Naive B cell (primary cell): Measurements from ENCODE around the gene IRF3. TPM values are rescaled to one million over a fixed set of nuclear protein-coding genes. Genes with fewer than 3 reads are reported as not detected.

ENCODE experiments used
- ATAC-seq, 2 donors: fragments of 150-1000 bp; cut with Tn5 transposase; 2 replicates each; pipeline ENCODE4 v1.10.0; 2021; ENCODE audit warnings: low read depth in 2 of 2, mild to moderate bottlenecking in 2 of 2, moderate library complexity in 2 of 2
- DNase-seq: peaks from one replicate; pipeline ENCODE4 v3.0.0; 2022
- H3K27ac Mint-ChIP-seq, 6 donors: one replicate each; pipeline ENCODE4 v1.8.0; 2020 to 2022; ENCODE audit warnings: mild to moderate bottlenecking in 6 of 6, mixed read lengths in 6 of 6, moderate library complexity in 5 of 6, inconsistent platforms in 2 of 6
- H3K27me3 Mint-ChIP-seq, 3 donors: one replicate each; pipeline ENCODE4 v1.8.0; 2021 to 2022; ENCODE audit warnings: mixed read lengths in 3 of 3, mild to moderate bottlenecking in 1 of 3
- H3K36me3 Mint-ChIP-seq, 2 donors: one replicate each; pipeline ENCODE4 v1.8.0; 2020 to 2022; ENCODE audit warnings: mixed read lengths in 2 of 2, inconsistent platforms in 1 of 2, mild to moderate bottlenecking in 1 of 2
- H3K4me1 Mint-ChIP-seq, 3 donors: one replicate each; pipeline ENCODE4 v1.8.0; 2020 to 2022; ENCODE audit warnings: mixed read lengths in 3 of 3, inconsistent platforms in 1 of 3, mild to moderate bottlenecking in 1 of 3, moderate library complexity in 1 of 3
- H3K4me3 Mint-ChIP-seq, 8 donors: one replicate each; pipeline ENCODE4 v1.8.0; 2020 to 2022; ENCODE audit warnings: mild to moderate bottlenecking in 8 of 8, mixed read lengths in 8 of 8, moderate library complexity in 8 of 8, inconsistent platforms in 2 of 8
- H3K9me3 Mint-ChIP-seq, 7 donors: one replicate each; pipeline ENCODE4 v1.8.0; 2020 to 2022; ENCODE audit warnings: mixed read lengths in 7 of 7, mild to moderate bottlenecking in 5 of 7, inconsistent platforms in 2 of 7, moderate library complexity in 1 of 7
- polyA plus RNA-seq, 6 donors: library from polyadenylated mRNA; unstranded; fragments of 300-500 nt; fragmentation: Illumina TruSeq; gene quantifications; one replicate each; pipeline ENCODE4 v1.2.3, GENCODE V29; 2021; ENCODE audit warnings: low read depth in 6 of 6

IRF3 gene, protein sequence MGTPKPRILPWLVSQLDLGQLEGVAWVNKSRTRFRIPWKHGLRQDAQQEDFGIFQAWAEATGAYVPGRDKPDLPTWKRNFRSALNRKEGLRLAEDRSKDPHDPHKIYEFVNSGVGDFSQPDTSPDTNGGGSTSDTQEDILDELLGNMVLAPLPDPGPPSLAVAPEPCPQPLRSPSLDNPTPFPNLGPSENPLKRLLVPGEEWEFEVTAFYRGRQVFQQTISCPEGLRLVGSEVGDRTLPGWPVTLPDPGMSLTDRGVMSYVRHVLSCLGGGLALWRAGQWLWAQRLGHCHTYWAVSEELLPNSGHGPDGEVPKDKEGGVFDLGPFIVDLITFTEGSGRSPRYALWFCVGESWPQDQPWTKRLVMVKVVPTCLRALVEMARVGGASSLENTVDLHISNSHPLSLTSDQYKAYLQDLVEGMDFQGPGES
- polyA plus RNA-seq, result 10 to 100 TPM; 39.3 to 60.5 (median 52.4) TPM

DNA sequence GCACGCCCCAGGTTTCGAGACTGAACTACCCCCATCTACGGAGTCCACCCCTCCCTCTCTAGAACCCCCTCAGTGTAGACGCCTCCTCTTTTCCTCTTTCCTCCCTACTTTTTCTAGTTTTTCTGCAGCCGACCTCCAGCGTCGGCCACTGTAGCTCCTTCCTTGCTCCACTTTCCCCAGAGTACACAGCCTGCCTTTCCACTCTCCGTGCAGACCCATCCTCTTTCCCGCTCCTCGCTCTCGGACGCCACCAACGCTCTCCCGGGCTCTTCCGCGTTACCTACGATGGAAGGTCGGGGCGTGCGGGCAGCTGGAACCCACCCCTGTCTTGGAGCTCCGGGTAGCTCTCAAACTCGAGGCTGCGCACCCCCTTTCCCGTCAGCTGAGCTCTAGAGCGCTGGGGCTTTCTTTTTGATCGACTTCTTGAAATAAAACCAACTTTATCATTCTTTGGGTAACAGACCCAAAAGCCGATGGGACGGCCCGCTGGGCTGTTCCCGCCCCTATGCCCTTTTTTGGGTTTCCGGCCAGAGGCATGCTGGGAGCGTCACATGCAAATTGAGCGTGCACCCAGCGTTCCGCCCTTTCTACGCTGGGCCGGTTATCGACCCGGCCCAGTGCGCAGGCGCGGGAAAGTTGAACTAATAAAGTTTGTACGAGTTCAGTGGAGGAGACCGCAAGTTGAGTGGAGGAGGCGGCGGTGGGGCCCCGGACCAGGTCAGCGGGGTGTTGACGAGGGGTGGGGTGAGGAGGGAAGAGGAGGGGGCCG, at the start of gene IRF3, which contains the start of gene BCL2L12:
Gene IRF3, minus strand, starts transcription at position 507 of the 769 bp plus-strand sequence. CDS start 1,019 bp downstream, outside the sequence.
Gene BCL2L12, plus strand, starts transcription at position 583 of the 769 bp plus-strand sequence. CDS start 760 bp downstream, outside the sequence.
- no peaks in the 10 kb centered on the region for H3K9me3 Mint-ChIP-seq
- peak; percentile 98 for DNase-seq
- no peaks in the 10 kb centered on the region for H3K27me3 Mint-ChIP-seq
- peaks cover 0 to 8% of the 10 kb centered on the region in 2 donors for H3K36me3 Mint-ChIP-seq
- peak within 1 kb of the TSS; percentile 91 to 98 (median 96) for H3K27ac Mint-ChIP-seq
- ATAC-seq, result peak; percentile 90 to 92
- H3K4me3 Mint-ChIP-seq, result peak within 1 kb of the TSS; percentile 93 to 99 (median 98)
- peaks cover 32 to 42% (median 42%) of the 10 kb centered on the region in 3 donors for H3K4me1 Mint-ChIP-seq

DNA sequence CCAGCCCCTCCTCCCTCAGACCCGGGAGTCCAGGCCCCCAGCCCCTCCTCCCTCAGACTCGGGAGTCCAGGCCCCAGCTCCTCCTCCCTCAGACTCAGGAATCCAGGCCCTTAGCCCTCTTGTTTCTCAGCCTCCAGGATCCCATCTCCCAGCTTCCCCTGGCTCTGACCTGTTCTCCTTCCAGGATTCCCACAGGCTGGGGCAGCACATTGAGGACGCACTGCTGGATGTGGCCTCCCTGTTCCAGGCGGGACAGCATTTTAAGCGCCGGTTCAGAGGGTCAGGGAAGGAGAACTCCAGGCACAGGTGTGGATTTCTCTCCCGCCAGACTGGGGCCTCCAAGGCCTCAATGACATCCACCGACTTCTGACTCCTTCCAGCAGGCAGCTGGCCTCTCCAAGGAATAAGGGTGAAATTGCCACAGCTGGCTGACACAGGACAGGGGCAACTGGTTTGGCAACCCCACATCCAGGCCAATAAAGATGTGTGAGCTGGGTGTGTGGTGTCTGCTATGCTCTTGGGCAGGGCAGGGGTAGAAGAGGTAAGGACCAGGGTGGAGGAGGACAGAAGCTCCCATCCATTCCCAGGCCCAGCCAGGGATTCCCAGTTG, 47.7 kb upstream of the IRF3 start:
- H3K27ac Mint-ChIP-seq, result peak overlapping the region in 1 of 6 donors; percentile 56
- H3K9me3 Mint-ChIP-seq, result peaks cover 0 to 5% (median 0%) of the 10 kb centered on the region in 7 donors
- DNase-seq, result no peak
- peaks cover 11 to 18% (median 13%) of the 10 kb centered on the region in 3 donors for H3K4me1 Mint-ChIP-seq
- H3K36me3 Mint-ChIP-seq, result no peaks in the 10 kb centered on the region
- peaks cover 0 to 26% (median 24%) of the 10 kb centered on the region in 3 donors for H3K27me3 Mint-ChIP-seq
- no peak for ATAC-seq
- H3K4me3 Mint-ChIP-seq, result no peak overlapping the region

DNA sequence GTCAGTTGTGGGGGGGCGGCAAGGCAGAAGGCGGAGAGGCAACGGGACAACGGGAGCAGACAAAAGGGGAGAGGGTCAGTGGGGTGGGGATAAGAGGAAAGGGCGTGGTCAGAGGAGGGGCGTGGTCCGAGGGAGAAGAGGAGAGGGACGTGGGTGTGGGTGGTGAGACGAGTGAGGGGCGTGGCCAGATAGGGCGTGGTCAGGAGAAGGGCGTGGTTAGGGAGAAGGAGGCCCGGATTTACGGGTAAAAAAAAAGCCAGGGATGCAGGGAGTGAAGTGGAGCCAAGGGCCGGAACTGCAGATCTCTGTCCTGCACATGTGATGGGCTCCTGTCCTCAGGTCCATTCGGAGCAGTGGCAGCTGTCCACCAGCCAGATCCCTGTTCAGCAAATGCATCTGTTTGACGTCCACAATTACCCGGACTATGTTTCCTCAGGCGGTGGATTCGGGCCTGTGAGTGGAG, 46.8 kb upstream of the IRF3 start:
- H3K9me3 Mint-ChIP-seq, result peaks cover 0 to 5% (median 0%) of the 10 kb centered on the region in 7 donors
- peak overlapping the region in 1 of 6 donors; percentile 92 for H3K27ac Mint-ChIP-seq
- peaks cover 0 to 28% (median 26%) of the 10 kb centered on the region in 3 donors for H3K27me3 Mint-ChIP-seq
- ATAC-seq, result no peak
- no peaks in the 10 kb centered on the region for H3K36me3 Mint-ChIP-seq
- H3K4me1 Mint-ChIP-seq, result peaks cover 6 to 11% (median 10%) of the 10 kb centered on the region in 3 donors
- H3K4me3 Mint-ChIP-seq, result peak overlapping the region in 1 of 8 donors; percentile 69
- no peak for DNase-seq

DNA sequence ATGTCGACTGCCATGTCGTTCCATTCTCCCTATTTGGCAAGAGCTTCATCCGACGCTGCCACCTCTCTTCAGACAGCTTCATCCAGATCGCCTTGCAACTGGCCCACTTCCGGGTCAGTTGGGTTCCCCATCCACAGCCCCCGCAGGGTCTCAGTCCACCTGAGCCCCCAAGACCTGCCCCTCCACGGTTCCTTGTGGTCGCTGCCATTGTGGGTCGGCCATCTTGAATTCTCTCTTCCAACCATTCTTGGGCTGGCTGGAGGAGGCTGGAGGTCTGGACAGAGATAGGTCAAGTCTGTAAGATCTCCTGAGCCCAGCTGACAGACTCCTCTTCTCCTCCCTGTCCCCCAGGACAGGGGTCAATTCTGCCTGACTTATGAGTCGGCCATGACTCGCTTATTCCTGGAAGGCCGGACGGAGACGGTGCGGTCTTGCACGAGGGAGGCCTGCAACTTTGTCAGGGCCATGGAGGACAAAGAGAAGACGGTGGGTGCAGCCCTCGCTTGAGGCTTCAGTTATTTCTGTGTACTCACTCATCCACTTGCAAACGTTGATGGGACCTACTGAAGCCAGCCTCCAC, 44.8 kb upstream of the IRF3 start:
- no peak overlapping the region for H3K4me3 Mint-ChIP-seq
- H3K27ac Mint-ChIP-seq, result peak overlapping the region in 1 of 6 donors; percentile 60
- H3K36me3 Mint-ChIP-seq, result no peaks in the 10 kb centered on the region
- peaks cover 0 to 5% (median 0%) of the 10 kb centered on the region in 7 donors for H3K9me3 Mint-ChIP-seq
- ATAC-seq, result no peak
- no peak for DNase-seq
- H3K27me3 Mint-ChIP-seq, result peaks cover 0 to 34% (median 29%) of the 10 kb centered on the region in 3 donors
- peaks cover 3 to 7% (median 3%) of the 10 kb centered on the region in 3 donors for H3K4me1 Mint-ChIP-seq

DNA sequence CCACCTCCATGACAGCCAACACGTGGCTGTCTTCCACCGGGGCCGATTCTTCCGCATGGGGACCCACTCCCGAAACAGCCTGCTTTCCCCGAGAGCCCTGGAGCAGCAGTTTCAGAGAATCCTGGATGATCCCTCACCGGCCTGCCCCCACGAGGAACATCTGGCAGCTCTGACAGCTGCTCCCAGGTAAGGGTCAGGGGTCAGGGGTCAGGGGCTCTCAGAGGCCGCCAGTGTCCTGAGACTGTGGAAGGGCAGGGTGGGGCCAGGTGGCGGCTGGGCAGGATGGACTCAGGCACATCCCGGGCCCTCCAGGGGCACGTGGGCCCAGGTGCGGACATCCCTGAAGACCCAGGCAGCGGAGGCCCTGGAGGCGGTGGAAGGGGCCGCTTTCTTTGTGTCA, 40.3 kb upstream of the IRF3 start:
- DNase-seq (no peak), ATAC-seq (no peak)
- Mint-ChIP-seq H3K4me1 (peaks cover 0 to 3% (median 0%) of the 10 kb centered on the region in 3 donors), H3K27me3 (peaks cover 0 to 47% (median 41%) of the 10 kb centered on the region in 3 donors), H3K27ac (peak overlapping the region in 1 of 6 donors; percentile 18), H3K36me3 (no peaks in the 10 kb centered on the region), H3K9me3 (peaks cover 0 to 5% (median 0%) of the 10 kb centered on the region in 7 donors), H3K4me3 (no peak overlapping the region)

DNA sequence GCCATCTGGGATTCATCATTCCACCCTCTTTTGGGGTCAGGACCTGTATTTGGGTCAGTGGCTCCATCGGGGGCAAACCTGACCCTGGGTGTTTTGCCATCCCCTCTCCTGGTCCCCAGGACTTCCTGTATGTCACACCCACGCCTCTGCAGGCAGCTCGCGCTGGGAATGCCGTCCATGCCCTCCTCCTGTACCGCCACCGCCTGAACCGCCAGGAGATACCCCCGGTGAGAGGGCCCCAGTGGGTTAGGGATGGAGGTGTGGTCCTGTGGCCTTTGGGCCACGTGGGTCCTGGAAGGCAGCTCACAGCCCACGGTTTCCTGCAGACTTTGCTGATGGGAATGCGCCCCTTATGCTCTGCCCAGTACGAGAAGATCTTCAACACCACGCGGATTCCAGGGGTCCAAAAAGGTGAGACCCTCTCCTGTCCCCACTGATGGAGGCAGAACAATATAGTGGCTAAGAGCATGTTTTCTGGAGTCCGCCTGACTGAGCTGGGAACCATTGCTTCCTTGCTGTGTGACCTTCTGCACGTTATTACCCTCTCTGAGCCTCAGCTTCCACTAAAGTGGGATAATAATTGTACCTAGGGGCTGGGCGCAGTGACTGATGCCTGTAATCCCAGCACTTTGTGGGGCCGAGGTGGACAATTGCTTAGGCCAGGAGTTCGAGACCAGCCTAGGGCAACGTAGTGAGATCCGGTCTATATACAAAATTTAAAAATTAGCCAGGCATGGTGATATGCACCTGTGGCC, 39.4 kb upstream of the IRF3 start:
- no peak overlapping the region for H3K4me3 Mint-ChIP-seq
- H3K27ac Mint-ChIP-seq, result no peak overlapping the region
- peaks cover 0 to under 1% (median 0%) of the 10 kb centered on the region in 3 donors for H3K4me1 Mint-ChIP-seq
- DNase-seq (no peak), ATAC-seq (no peak)
- no peaks in the 10 kb centered on the region for H3K36me3 Mint-ChIP-seq
- peaks cover 0 to 51% (median 42%) of the 10 kb centered on the region in 3 donors for H3K27me3 Mint-ChIP-seq
- peaks cover 0 to 1% (median 0%) of the 10 kb centered on the region in 7 donors for H3K9me3 Mint-ChIP-seq

DNA sequence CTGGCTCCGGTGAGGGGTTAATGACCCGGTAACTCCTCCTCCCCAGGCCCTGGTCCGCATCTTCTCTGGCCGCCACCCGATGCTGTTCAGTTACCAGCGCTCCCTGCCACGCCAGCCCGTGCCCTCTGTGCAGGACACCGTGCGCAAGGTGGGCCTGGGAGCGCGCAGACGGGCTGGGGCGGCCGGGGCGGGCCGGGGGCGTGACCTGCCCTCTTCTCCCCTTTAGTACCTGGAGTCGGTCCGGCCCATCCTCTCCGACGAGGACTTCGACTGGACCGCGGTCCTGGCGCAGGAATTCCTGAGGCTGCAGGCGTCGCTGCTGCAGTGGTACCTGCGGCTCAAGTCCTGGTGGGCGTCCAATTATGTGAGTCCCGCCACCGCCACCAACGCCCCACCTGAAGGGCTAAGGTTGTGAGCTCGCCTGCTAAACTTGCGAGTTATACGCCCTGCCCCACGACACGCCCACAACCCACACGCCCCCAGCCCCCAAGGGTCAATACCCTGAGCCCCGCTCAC, 35.7 kb upstream of the IRF3 start:
- Mint-ChIP-seq H3K4me3 (peak overlapping the region in 1 of 8 donors; percentile 41), H3K9me3 (no peaks in the 10 kb centered on the region), H3K27me3 (peaks cover 0 to 42% (median 21%) of the 10 kb centered on the region in 3 donors), H3K36me3 (no peaks in the 10 kb centered on the region), H3K27ac (peak overlapping the region in 1 of 6 donors; percentile 26), H3K4me1 (no peaks in the 10 kb centered on the region)
- ATAC-seq (no peak), DNase-seq (no peak)

DNA sequence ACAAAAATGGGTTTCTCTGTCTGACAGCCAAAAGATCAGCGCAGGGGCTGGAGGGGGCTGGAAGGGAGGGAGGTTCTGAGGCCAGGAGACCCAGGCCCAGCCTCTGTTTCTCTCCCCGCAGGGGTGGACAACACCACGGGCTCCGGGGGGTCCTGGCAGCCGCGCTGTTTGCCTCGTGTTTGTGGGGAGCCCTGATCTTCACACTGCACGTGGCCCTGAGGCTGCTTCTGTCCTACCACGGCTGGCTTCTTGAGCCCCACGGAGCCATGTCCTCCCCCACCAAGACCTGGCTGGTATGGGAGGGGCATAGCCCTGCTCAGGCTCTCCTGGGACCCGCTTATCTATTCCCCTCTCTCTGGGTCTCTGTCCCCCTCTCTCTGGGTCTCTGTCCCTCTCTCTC, 34.9 kb upstream of the IRF3 start:
- H3K36me3 Mint-ChIP-seq, result no peaks in the 10 kb centered on the region
- no peak for DNase-seq

DNA sequence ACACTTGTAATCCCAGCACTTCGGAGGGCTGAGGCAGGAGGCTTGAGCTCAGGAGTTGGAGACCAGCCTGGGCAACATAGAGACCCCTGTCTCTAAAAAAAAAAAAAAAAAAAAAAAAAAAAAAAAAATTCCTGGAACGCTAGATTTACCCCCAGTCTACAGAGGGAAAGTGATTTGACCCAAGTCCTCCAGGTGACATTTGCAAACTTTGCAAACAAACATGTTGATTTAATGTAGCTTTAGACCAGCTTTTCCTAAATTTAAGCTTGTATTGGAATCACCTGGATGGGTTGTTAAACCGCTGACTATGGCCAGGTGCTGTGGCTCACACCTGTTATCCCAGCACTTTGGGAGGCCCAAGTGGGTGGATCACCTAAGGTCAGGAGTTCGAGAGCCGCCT, 33.7 kb upstream of the IRF3 start:
- H3K9me3 Mint-ChIP-seq, result no peaks in the 10 kb centered on the region
- H3K27ac Mint-ChIP-seq, result peak overlapping the region in 1 of 6 donors; percentile 37
- H3K4me3 Mint-ChIP-seq, result no peak overlapping the region
- peaks cover 4 to 45% (median 22%) of the 10 kb centered on the region in 3 donors for H3K27me3 Mint-ChIP-seq
- no peak for ATAC-seq
- no peak for DNase-seq
- H3K36me3 Mint-ChIP-seq, result no peaks in the 10 kb centered on the region
- no peaks in the 10 kb centered on the region for H3K4me1 Mint-ChIP-seq

More for the DNA sequence above, 34.9 kb upstream of the IRF3 start:
- Mint-ChIP-seq H3K9me3 (no peaks in the 10 kb centered on the region), H3K27ac (no peak overlapping the region), H3K4me1 (no peaks in the 10 kb centered on the region), H3K27me3 (peaks cover 0 to 42% (median 21%) of the 10 kb centered on the region in 3 donors), H3K4me3 (no peak overlapping the region)
- no peak for ATAC-seq

DNA sequence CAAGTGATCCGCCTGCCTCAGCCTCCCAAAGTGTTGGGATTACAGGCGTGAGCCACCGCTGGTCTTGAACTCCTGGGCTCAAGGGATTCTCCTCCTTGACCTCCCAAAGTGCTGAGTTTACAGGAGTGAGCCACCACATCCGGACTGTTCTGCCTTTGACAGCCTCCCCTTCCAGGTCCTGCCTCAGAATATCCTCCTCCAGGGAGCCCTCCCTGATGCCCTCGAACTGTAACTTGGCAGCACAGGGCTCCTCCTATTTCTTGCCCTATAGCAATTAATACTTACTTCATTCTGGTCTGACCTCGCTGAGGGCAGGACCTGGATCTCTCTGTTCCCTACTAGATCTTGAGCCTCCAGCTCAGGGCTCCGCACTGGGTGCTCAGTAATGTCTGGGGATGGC, 31.2 kb upstream of the IRF3 start:
- ATAC-seq (no peak), DNase-seq (no peak)
- peaks cover 12 to 45% (median 34%) of the 10 kb centered on the region in 3 donors for H3K27me3 Mint-ChIP-seq
- H3K27ac Mint-ChIP-seq, result no peak overlapping the region
- no peaks in the 10 kb centered on the region for H3K36me3 Mint-ChIP-seq
- H3K9me3 Mint-ChIP-seq, result peaks cover 0 to 3% (median 0%) of the 10 kb centered on the region in 7 donors
- peak overlapping the region in 1 of 8 donors; percentile 45 for H3K4me3 Mint-ChIP-seq
- H3K4me1 Mint-ChIP-seq, result peaks cover 0 to 3% (median 2%) of the 10 kb centered on the region in 3 donors

DNA sequence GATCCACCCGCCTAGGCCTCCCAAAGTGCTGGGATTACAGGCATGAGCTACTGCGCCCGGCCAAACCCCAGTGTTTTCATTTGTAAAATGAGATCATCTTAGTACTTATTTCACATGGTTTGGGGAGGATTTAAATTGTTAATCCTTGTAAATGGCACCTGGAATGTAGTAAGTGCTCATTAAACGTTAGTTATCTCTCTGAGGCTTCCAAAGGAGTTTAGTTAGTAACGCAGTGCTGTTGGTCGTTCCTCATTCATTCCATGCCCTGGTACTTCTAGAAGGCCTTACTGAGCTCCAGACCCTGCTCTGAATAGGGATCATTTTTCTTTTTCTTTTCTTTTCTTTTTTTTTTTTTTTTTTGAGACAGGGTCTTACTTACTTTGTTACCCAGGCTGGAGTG, 30.5 kb upstream of the IRF3 start:
- DNase-seq, result no peak
- H3K27ac Mint-ChIP-seq, result no peak overlapping the region
- H3K36me3 Mint-ChIP-seq, result peaks cover 0 to under 1% of the 10 kb centered on the region in 2 donors
- ATAC-seq, result no peak
- H3K27me3 Mint-ChIP-seq, result peaks cover 15 to 45% (median 33%) of the 10 kb centered on the region in 3 donors
- H3K4me3 Mint-ChIP-seq, result no peak overlapping the region
- H3K9me3 Mint-ChIP-seq, result peaks cover 0 to 3% (median 0%) of the 10 kb centered on the region in 7 donors
- H3K4me1 Mint-ChIP-seq, result peaks cover 3 to 8% (median 4%) of the 10 kb centered on the region in 3 donors

DNA sequence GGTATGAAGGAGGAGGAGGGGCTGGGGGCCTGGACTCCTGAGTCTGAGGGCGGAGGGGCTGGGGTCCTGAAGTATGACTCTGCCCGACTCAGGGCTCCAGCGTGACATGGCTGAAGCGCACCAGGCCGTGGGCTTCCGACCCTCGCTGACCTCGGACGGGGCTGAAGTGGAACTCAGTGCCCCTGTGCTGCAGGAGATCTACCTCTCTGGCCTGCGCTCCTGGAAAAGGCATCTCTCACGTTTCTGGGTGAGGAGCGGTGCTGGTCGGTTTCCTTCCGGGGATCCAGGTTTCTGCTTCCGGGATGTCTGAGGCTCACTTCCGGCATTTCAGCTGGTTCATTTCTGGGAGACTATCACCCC, 26.5 kb upstream of the IRF3 start:
- no peak overlapping the region for H3K27ac Mint-ChIP-seq
- peak overlapping the region in 5 of 8 donors; percentile 17 to 93 (median 53) for H3K4me3 Mint-ChIP-seq
- H3K36me3 Mint-ChIP-seq, result peaks cover 0 to 17% of the 10 kb centered on the region in 2 donors
- ATAC-seq, result no peak
- no peak for DNase-seq
- peaks cover 19 to 23% (median 21%) of the 10 kb centered on the region in 3 donors for H3K4me1 Mint-ChIP-seq
- peaks cover 24 to 42% (median 41%) of the 10 kb centered on the region in 3 donors for H3K27me3 Mint-ChIP-seq
- H3K9me3 Mint-ChIP-seq, result peaks cover 0 to 3% (median 0%) of the 10 kb centered on the region in 7 donors
